SK-N-MC (cell line): ENCODE measurements around the gene PCED1B.

Experiments
- EZH2 ChIP-seq: fragments of 200-600 bp; sonication (generic); IDR thresholded peaks from one replicate; pipeline ENCODE4 v1.6.1; 2017; ENCODE audit warnings: antibody characterized with exemption
- FOXP2 ChIP-seq: optimal IDR thresholded peaks from 2 replicates; pipeline ENCODE3; 2011; ENCODE audit warnings: mild to moderate bottlenecking, moderate library complexity; ENCODE audit not compliant: insufficient read depth; ENCODE audit errors: extremely low read length, control extremely low read depth
- POLR2AphosphoS5 ChIP-seq: IDR thresholded peaks from 2 replicates; pipeline ENCODE4 v1.6.1; 2012; ENCODE audit warnings: mild to moderate bottlenecking, low read depth, low read length, borderline replicate concordance

DNA sequence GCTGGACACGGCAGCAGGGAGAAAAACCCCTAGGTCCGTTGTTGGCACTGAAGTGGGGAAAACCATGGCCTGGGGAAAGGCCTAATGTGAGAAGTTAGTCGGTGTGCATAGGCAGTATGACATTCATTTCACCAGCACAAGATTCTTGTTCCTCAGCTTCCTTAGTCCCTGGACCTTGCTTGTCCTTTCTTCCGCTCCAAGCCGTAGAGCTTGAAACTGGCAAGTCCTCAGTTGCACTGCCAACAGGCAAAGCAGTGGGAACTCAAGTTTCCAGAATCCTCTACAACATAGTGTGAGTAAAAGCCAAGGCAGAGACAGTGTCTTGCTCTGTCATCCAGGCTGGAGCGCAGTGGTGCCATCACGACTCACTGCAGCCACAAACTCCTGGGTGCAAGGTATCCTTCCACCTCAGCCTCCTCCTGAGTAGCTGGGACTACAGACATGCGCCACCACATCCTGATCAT lies 138.8 kb downstream of the PCED1B start:
- no peak for TF ChIP-seq POLR2AphosphoS5
- TF ChIP-seq EZH2, result no peak
- TF ChIP-seq FOXP2, result no peak
